Right atrium auricular region (tissue), 2 donors: Measurements from ENCODE around the gene HTRA1. TPM values are rescaled to one million over a fixed set of nuclear protein-coding genes. Genes with fewer than 3 reads are reported as not detected.

Experiments used
- DNase-seq: peaks from one replicate; pipeline ENCODE4 v3.0.0-alpha.2; 2019; ENCODE audit warnings: low spot score
- H3K27ac ChIP-seq, 2 donors: fragments of 200-600 bp; sonication (generic); 1 replicate in 1 of 2; 2 replicates in 1 of 2; pipeline ENCODE4 v1.5.1; 2016 to 2019
- H3K27me3 ChIP-seq, 2 donors: fragments of 200-600 bp; sonication (generic); one replicate each; pipeline versions ENCODE4 v1.5.1 to v1.6.0; 2017 to 2019
- H3K36me3 ChIP-seq: fragments of 200-600 bp; sonication (generic); one replicate; pipeline ENCODE4 v1.5.1; 2016
- H3K4me1 ChIP-seq, 2 donors: fragments of 200-600 bp; sonication (generic); one replicate each; pipeline versions ENCODE4 v1.5.1 to v1.6.0; 2017 to 2019
- H3K4me3 ChIP-seq, 2 donors: fragments of 200-600 bp; sonication (generic); 1 replicate in 1 of 2; 2 replicates in 1 of 2; pipeline ENCODE4 v1.5.1; 2017 to 2019; ENCODE audit warnings: mild to moderate bottlenecking in 1 of 2, moderate library complexity in 1 of 2
- H3K9me3 ChIP-seq, 2 donors: fragments of 200-600 bp; sonication (generic); one replicate each; pipeline ENCODE4 v1.5.1; 2019
- CTCF ChIP-seq, 2 donors: fragments of 200-600 bp; sonication (generic); IDR thresholded peaks; one replicate each; pipeline ENCODE4 v1.5.1; 2019; ENCODE audit warnings: antibody characterized with exemption in 2 of 2
- total RNA-seq, 2 donors: library from RNA; depleted of rRNA; stranded (reverse); fragments of >200 nt; gene quantifications; one replicate each; pipeline ENCODE4 v1.1.0, GENCODE V29; 2016

Gene HTRA1
- total RNA-seq, 2 donors from 2014 or later = 76.3 to 78.3 TPM

- Histone ChIP-seq H3K9me3 (no peaks in the 10 kb centered on the region), H3K4me3 (no peak overlapping the region), H3K4me1 (peaks cover 0 to 35% of the 10 kb centered on the region in 2 donors), H3K27me3 (no peaks in the 10 kb centered on the region), H3K27ac (no peak overlapping the region), H3K36me3 (no peaks in the 10 kb centered on the region)
- no peak for TF ChIP-seq CTCF (IDR thresholded peaks at IDR 0.05)
- DNase-seq = no peak
Measured at GRCh38 chr10:122503012-122503411, 41.7 kb downstream of the HTRA1 start.

GRCh38 chr10:122503886-122504609, 42.7 kb downstream of the HTRA1 start:
- no peak for TF ChIP-seq CTCF (IDR thresholded peaks at IDR 0.05)
- H3K4me3 ChIP-seq = no peak overlapping the region
- H3K9me3 ChIP-seq = no peaks in the 10 kb centered on the region
- DNase-seq = no peak
- H3K27ac ChIP-seq = peak overlapping the region; percentile 25 to 37
- peaks cover 0 to 24% of the 10 kb centered on the region in 2 donors for H3K4me1 ChIP-seq
- no peaks in the 10 kb centered on the region for H3K27me3 ChIP-seq
- H3K36me3 ChIP-seq = peaks cover 7% of the 10 kb centered on the region

GRCh38 chr10:122504610-122504950, 43.2 kb downstream of the HTRA1 start:
- no peak overlapping the region for H3K4me3 ChIP-seq
- no peak for TF ChIP-seq CTCF (IDR thresholded peaks at IDR 0.05)
- no peaks in the 10 kb centered on the region for H3K9me3 ChIP-seq
- DNase-seq = peak; percentile 88
- H3K27ac ChIP-seq = peak overlapping the region; percentile 25 to 37
- no peaks in the 10 kb centered on the region for H3K27me3 ChIP-seq
- peaks cover 0 to 19% of the 10 kb centered on the region in 2 donors for H3K4me1 ChIP-seq
- peaks cover 10% of the 10 kb centered on the region for H3K36me3 ChIP-seq

- Histone ChIP-seq H3K4me1 (peaks cover 0 to 15% of the 10 kb centered on the region in 2 donors), H3K27me3 (no peaks in the 10 kb centered on the region), H3K4me3 (no peak overlapping the region), H3K27ac (peak overlapping the region in 1 of 2 donors; percentile 37), H3K9me3 (no peaks in the 10 kb centered on the region), H3K36me3 (peaks cover 11% of the 10 kb centered on the region)
- no peak for TF ChIP-seq CTCF (IDR thresholded peaks at IDR 0.05)
- DNase-seq = no peak
Measured at GRCh38 chr10:122505011-122505410, 43.7 kb downstream of the HTRA1 start.

- no peak for DNase-seq
- H3K27ac ChIP-seq = no peak overlapping the region
- peaks cover 0 to 13% of the 10 kb centered on the region in 2 donors for H3K4me1 ChIP-seq
- H3K9me3 ChIP-seq = no peaks in the 10 kb centered on the region
- no peak overlapping the region for H3K4me3 ChIP-seq
- no peaks in the 10 kb centered on the region for H3K27me3 ChIP-seq
- no peak for TF ChIP-seq CTCF (IDR thresholded peaks at IDR 0.05)
- peaks cover 18% of the 10 kb centered on the region for H3K36me3 ChIP-seq
Measured at GRCh38 chr10:122505885-122506645, 44.7 kb downstream of the HTRA1 start.
